ENCODE measurements around the gene ATP2B3.

ATP2B3 gene

GRCh38 chrX:153622661-153623309, 105.3 kb downstream of the ATP2B3 start:
- DNase-seq = no peak

- no peak for DNase-seq
Measured at GRCh38 chrX:153623310-153624029, 106.0 kb downstream of the ATP2B3 start.

GRCh38 chrX:153624196-153625091, 107.0 kb downstream of the ATP2B3 start:
- no peak for DNase-seq

GRCh38 chrX:153625271-153626024, 108.0 kb downstream of the ATP2B3 start:
- no peak for DNase-seq

GRCh38 chrX:153626025-153626633, 108.7 kb downstream of the ATP2B3 start:
- no peak for DNase-seq

- DNase-seq = no peak
Measured at GRCh38 chrX:153626863-153627674, 109.6 kb downstream of the ATP2B3 start.

- no peak for DNase-seq
Measured at GRCh38 chrX:153627675-153628111, 110.3 kb downstream of the ATP2B3 start.

GRCh38 chrX:153628129-153628528, 110.7 kb downstream of the ATP2B3 start:
- no peak for DNase-seq

GRCh38 chrX:153628665-153629064, 111.2 kb downstream of the ATP2B3 start:
- DNase-seq = no peak

GRCh38 chrX:153631346-153631745, 113.9 kb downstream of the ATP2B3 start:
- no peak for DNase-seq

- DNase-seq = no peak
Measured at GRCh38 chrX:153631907-153632594, 114.6 kb downstream of the ATP2B3 start.

All from GF-D8 (cell line).